H1 (cell line): ENCODE measurements around the gene PNLDC1. TPM values are rescaled to one million over a fixed set of nuclear protein-coding genes. Genes with fewer than 3 reads are reported as not detected.

Source experiments
- BRCA1 ChIP-seq: IDR thresholded peaks from 2 replicates; pipeline ENCODE4 v1.6.1; 2012; ENCODE audit warnings: low read depth, low read length, improper control_type of control experiment
- FOSL1 ChIP-seq: IDR thresholded peaks from 2 replicates; pipeline ENCODE4 v1.6.1; 2011; ENCODE audit warnings: mild to moderate bottlenecking, low read depth, low read length, moderate library complexity; ENCODE audit not compliant: insufficient read depth
- KDM5A ChIP-seq: fragments of 200-600 bp; IDR thresholded peaks from 2 replicates; pipeline ENCODE4 v1.7.1; 2012; ENCODE audit warnings: mild to moderate bottlenecking, low read length, inconsistent platforms, mixed read lengths
- MAX ChIP-seq: IDR thresholded peaks from 2 replicates; pipeline ENCODE4 v1.6.1; 2012; ENCODE audit warnings: inconsistent platforms
- ZNF274 ChIP-seq: IDR thresholded peaks from 2 replicates; pipeline ENCODE4 v1.7.0; 2012; ENCODE audit warnings: low read length, borderline replicate concordance; ENCODE audit errors: extremely low read depth
- polyA plus RNA-seq, 7 experiments: library from polyadenylated mRNA; depleted of rRNA in 3 of 7; stranded (reverse) in 5 of 7; unstranded in 2 of 7; fragments of >200 nt in 5 of 7; fragments of 200-250 nt in 2 of 7; gene quantifications; 1 replicate in 5 of 7; 2 replicates in 1 of 7; 4 replicates in 1 of 7; pipeline versions ENCODE4 v1.2.1 to v1.2.3, GENCODE V29; 2011 to 2013; ENCODE audit warnings: missing spikeins in 2 of 7, mixed read lengths in 2 of 7
- total RNA-seq: library from RNA; stranded (reverse); fragmentation: NEBNext Ultra II Directional; extraction: Animal tissue kit (Norgen Biotek cat#: 25700); gene quantifications from 2 replicates; pipeline ENCODE4 v1.2.1, GENCODE V29; 2021

PNLDC1 gene
- total and polyA plus RNA-seq, 2 of the 8 experiments (the other 6 are each of a cell fraction or from before 2014, with no cell fraction given) = 0.15 to 0.34 TPM

GRCh38 chr6:159853754-159854153 lies 53.7 kb downstream of the PNLDC1 start (continued):
- TF ChIP-seq FOSL1 (no peak), KDM5A (no peak), MAX (no peak), BRCA1 (no peak), ZNF274 (no peak)
